SKM-1 treated with dmso at 0.1 percent for 144 hours (cell line): ENCODE measurements around the gene AGAP1.

ENCODE experiments used
- DNase-seq: peaks from one replicate; lab custom pipeline; 2025; ENCODE audit not compliant: unreplicated experiment; lab: John Stamatoyannopoulos, UW

Gene AGAP1

GRCh38 chr2:235954888-235955480, 461.1 kb downstream of the AGAP1 start:
- DNase-seq: no peak

GRCh38 chr2:235955664-235956063, 461.8 kb downstream of the AGAP1 start:
- no peak for DNase-seq

GRCh38 chr2:235956281-235956970, 462.6 kb downstream of the AGAP1 start:
- no peak for DNase-seq

GRCh38 chr2:235957251-235957650, 463.4 kb downstream of the AGAP1 start:
- no peak for DNase-seq

GRCh38 chr2:235958221-235958930, 464.5 kb downstream of the AGAP1 start:
- DNase-seq: no peak

- no peak for DNase-seq
These were observed 465.1 kb downstream of the AGAP1 start for GRCh38 chr2:235958931-235959410.

GRCh38 chr2:235960011-235960715, 466.3 kb downstream of the AGAP1 start:
- no peak for DNase-seq

- DNase-seq: no peak
These were observed 467.1 kb downstream of the AGAP1 start for GRCh38 chr2:235960716-235961640.

- DNase-seq: no peak
These were observed 467.9 kb downstream of the AGAP1 start for GRCh38 chr2:235961711-235962110.

GRCh38 chr2:235963853-235964577, 470.2 kb downstream of the AGAP1 start:
- no peak for DNase-seq

- no peak for DNase-seq
These were observed 471.0 kb downstream of the AGAP1 start for GRCh38 chr2:235964787-235965390.

- no peak for DNase-seq
These were observed 472.6 kb downstream of the AGAP1 start for GRCh38 chr2:235966396-235966795.

GRCh38 chr2:235966932-235967757, 473.3 kb downstream of the AGAP1 start:
- DNase-seq: no peak

GRCh38 chr2:235968155-235968554, 474.3 kb downstream of the AGAP1 start:
- DNase-seq: no peak

- no peak for DNase-seq
These were observed 474.9 kb downstream of the AGAP1 start for GRCh38 chr2:235968616-235969324.

- DNase-seq: no peak
These were observed 476.6 kb downstream of the AGAP1 start for GRCh38 chr2:235970204-235971040.

- no peak for DNase-seq
These were observed 482.7 kb downstream of the AGAP1 start for GRCh38 chr2:235976516-235976915.
